Measurements from ENCODE around the gene GABRB3.

DNA sequence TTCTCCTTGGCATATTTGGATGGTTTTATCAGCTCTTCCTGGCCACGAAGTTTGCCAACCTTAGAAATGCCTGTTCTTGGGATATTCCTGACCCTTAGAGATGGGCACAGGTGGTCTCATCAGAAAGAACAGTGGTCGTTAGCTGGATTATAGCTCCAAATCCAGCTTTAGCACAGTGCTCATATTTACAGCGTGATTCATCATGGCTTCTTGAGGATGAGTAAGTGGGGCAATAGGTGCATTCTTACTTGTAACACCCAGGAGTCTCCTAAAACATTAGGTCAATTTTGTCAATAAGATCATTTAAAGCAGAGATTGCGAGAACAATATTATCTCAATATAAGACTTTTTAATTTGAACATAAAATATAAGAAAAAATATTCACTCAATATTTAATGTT lies 191.9 kb downstream of the GABRB3 start:
- TF ChIP-seq, protein P1, sequence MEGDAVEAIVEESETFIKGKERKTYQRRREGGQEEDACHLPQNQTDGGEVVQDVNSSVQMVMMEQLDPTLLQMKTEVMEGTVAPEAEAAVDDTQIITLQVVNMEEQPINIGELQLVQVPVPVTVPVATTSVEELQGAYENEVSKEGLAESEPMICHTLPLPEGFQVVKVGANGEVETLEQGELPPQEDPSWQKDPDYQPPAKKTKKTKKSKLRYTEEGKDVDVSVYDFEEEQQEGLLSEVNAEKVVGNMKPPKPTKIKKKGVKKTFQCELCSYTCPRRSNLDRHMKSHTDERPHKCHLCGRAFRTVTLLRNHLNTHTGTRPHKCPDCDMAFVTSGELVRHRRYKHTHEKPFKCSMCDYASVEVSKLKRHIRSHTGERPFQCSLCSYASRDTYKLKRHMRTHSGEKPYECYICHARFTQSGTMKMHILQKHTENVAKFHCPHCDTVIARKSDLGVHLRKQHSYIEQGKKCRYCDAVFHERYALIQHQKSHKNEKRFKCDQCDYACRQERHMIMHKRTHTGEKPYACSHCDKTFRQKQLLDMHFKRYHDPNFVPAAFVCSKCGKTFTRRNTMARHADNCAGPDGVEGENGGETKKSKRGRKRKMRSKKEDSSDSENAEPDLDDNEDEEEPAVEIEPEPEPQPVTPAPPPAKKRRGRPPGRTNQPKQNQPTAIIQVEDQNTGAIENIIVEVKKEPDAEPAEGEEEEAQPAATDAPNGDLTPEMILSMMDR (IDR thresholded peaks at IDR 0.05), result no peak
- TF ChIP-seq ZFX (IDR thresholded peaks at IDR 0.05; ENCODE audit: borderline replicate concordance), result no peak

Data from 22Rv1 (cell line).